ENCODE data around the gene VASH2. TPM values are rescaled to one million over a fixed set of nuclear protein-coding genes. Genes with fewer than 3 reads are reported as not detected.

Gene VASH2
- polyA plus RNA-seq, 1 donor from 2014 or later, result 65.2 TPM

- Histone ChIP-seq H3K36me3 (ENCODE audit: insufficient read depth, low read length) (peaks cover 8% of the 10 kb centered on the region), H3K9ac (ENCODE audit: low read length) (no peak overlapping the region), H2AFZ (ENCODE audit: low read depth, low read length) (no peak overlapping the region), H3K9me2 (ENCODE audit: insufficient read depth, low read length) (no peaks in the 10 kb centered on the region), H3K27ac (ENCODE audit: low read length) (no peak overlapping the region), H3K9me3 (ENCODE audit: low read length) (no peaks in the 10 kb centered on the region), H3K4me3 (ENCODE audit: low read length) (no peak overlapping the region), H4K20me1 (ENCODE audit: insufficient read depth) (no peaks in the 10 kb centered on the region), H3F3A (ENCODE audit: insufficient read depth, low read length, poor library complexity, severe bottlenecking) (no peaks in the 10 kb centered on the region), H3K4me2 (ENCODE audit: low read length) (no peak overlapping the region), H3K27me3 (ENCODE audit: insufficient read depth, low read depth, low read length) (no peaks in the 10 kb centered on the region), H3K79me2 (replicated peaks; ENCODE audit: insufficient read depth, low read length) (no peaks in the 10 kb centered on the region)
- no peak for TF ChIP-seq CTCF (IDR thresholded peaks at IDR 0.05; ENCODE audit: poor library complexity, severe bottlenecking)
- no peak for TF ChIP-seq TAF1 (IDR thresholded peaks at IDR 0.05; ENCODE audit: low read depth)
- TF ChIP-seq RAD21 (conservative IDR thresholded peaks at IDR 0.05), result no peak
- no peak for TF ChIP-seq MXI1 (conservative IDR thresholded peaks at IDR 0.05; ENCODE audit: poor library complexity, severe bottlenecking)
- no peak for TF ChIP-seq POLR2AphosphoS5 (IDR thresholded peaks at IDR 0.05)
- TF ChIP-seq EZH2 (IDR thresholded peaks at IDR 0.05; ENCODE audit: borderline replicate concordance, insufficient read depth, low read length, poor library complexity, severe bottlenecking), result no peak
- TF ChIP-seq EP300 (conservative IDR thresholded peaks at IDR 0.05; ENCODE audit: poor library complexity, severe bottlenecking), result no peak
Observed at GRCh38 chr1:212977781-212978645, 27.7 kb downstream of the VASH2 start.

DNA sequence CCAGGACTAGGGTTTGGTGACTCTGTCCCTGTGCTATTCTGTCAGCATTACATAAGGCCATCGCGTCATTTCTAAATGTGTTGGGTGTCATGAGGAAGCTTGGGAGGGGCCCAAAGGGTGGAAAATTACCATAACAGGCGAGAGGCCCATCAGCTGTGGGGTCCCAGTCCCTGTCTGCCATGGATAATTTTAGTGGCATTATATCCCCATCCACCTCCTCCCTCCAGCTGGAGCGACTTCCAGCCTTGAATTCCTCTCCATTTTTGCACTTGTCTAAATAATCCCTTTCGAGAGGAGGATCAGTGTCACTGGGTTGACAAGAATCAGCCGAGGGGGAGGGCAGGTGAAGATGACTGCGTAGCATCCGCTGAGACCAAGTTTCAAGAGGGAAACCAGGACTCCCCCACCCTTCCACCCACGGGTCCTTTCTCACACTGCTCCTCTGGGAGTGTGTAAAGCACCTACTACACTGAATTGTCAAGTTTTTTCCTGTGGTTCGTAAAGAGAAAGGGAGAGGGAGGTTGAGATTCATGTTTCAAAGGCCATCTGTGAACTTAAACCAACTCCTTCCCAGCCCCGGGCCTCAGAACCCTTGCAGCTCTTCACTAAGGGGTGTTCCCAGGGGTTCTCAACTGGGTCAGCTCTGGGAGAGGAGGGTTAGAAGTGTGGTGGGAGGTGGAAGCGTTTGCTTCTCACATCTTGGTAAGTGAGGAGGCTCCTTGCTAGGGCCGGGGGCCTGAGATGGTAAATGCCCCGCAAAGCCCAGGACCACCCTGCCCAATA lies 29.2 kb downstream of the VASH2 start:
- Histone ChIP-seq H3K27ac (ENCODE audit: low read length) (no peak overlapping the region), H3K36me3 (ENCODE audit: insufficient read depth, low read length) (peaks cover 8% of the 10 kb centered on the region), H3K9ac (ENCODE audit: low read length) (no peak overlapping the region), H4K20me1 (ENCODE audit: insufficient read depth) (no peaks in the 10 kb centered on the region), H3K27me3 (ENCODE audit: insufficient read depth, low read depth, low read length) (no peaks in the 10 kb centered on the region), H3K4me2 (ENCODE audit: low read length) (no peak overlapping the region), H3K9me2 (ENCODE audit: insufficient read depth, low read length) (no peaks in the 10 kb centered on the region), H3K4me3 (ENCODE audit: low read length) (no peak overlapping the region), H3F3A (ENCODE audit: insufficient read depth, low read length, poor library complexity, severe bottlenecking) (no peaks in the 10 kb centered on the region), H2AFZ (ENCODE audit: low read depth, low read length) (no peak overlapping the region), H3K9me3 (ENCODE audit: low read length) (no peaks in the 10 kb centered on the region), H3K79me2 (replicated peaks; ENCODE audit: insufficient read depth, low read length) (no peaks in the 10 kb centered on the region)
- TF ChIP-seq MXI1 (conservative IDR thresholded peaks at IDR 0.05; ENCODE audit: poor library complexity, severe bottlenecking) (no peak), EZH2 (IDR thresholded peaks at IDR 0.05; ENCODE audit: borderline replicate concordance, insufficient read depth, low read length, poor library complexity, severe bottlenecking) (no peak), SMC3 (conservative IDR thresholded peaks at IDR 0.05; ENCODE audit: poor library complexity) (no peak), RAD21 (conservative IDR thresholded peaks at IDR 0.05) (no peak), POLR2AphosphoS5 (IDR thresholded peaks at IDR 0.05) (no peak), TAF1 (IDR thresholded peaks at IDR 0.05; ENCODE audit: low read depth) (no peak), EP300 (conservative IDR thresholded peaks at IDR 0.05; ENCODE audit: poor library complexity, severe bottlenecking) (no peak), CTCF (IDR thresholded peaks at IDR 0.05; ENCODE audit: poor library complexity, severe bottlenecking) (no peak)
- TF ChIP-seq, protein P1, sequence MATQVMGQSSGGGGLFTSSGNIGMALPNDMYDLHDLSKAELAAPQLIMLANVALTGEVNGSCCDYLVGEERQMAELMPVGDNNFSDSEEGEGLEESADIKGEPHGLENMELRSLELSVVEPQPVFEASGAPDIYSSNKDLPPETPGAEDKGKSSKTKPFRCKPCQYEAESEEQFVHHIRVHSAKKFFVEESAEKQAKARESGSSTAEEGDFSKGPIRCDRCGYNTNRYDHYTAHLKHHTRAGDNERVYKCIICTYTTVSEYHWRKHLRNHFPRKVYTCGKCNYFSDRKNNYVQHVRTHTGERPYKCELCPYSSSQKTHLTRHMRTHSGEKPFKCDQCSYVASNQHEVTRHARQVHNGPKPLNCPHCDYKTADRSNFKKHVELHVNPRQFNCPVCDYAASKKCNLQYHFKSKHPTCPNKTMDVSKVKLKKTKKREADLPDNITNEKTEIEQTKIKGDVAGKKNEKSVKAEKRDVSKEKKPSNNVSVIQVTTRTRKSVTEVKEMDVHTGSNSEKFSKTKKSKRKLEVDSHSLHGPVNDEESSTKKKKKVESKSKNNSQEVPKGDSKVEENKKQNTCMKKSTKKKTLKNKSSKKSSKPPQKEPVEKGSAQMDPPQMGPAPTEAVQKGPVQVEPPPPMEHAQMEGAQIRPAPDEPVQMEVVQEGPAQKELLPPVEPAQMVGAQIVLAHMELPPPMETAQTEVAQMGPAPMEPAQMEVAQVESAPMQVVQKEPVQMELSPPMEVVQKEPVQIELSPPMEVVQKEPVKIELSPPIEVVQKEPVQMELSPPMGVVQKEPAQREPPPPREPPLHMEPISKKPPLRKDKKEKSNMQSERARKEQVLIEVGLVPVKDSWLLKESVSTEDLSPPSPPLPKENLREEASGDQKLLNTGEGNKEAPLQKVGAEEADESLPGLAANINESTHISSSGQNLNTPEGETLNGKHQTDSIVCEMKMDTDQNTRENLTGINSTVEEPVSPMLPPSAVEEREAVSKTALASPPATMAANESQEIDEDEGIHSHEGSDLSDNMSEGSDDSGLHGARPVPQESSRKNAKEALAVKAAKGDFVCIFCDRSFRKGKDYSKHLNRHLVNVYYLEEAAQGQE (IDR thresholded peaks at IDR 0.05; ENCODE audit: borderline replicate concordance), result no peak
